ENCODE measurements around the gene MPDU1.

MPDU1 gene

GRCh38 chr17:7582396-7583252, 1.0 kb upstream of the MPDU1 start:
- peak overlapping the region; percentile 75 for H3K4me3 ChIP-seq (ENCODE audit: low read depth, low read length)
- TF ChIP-seq, protein P1, sequence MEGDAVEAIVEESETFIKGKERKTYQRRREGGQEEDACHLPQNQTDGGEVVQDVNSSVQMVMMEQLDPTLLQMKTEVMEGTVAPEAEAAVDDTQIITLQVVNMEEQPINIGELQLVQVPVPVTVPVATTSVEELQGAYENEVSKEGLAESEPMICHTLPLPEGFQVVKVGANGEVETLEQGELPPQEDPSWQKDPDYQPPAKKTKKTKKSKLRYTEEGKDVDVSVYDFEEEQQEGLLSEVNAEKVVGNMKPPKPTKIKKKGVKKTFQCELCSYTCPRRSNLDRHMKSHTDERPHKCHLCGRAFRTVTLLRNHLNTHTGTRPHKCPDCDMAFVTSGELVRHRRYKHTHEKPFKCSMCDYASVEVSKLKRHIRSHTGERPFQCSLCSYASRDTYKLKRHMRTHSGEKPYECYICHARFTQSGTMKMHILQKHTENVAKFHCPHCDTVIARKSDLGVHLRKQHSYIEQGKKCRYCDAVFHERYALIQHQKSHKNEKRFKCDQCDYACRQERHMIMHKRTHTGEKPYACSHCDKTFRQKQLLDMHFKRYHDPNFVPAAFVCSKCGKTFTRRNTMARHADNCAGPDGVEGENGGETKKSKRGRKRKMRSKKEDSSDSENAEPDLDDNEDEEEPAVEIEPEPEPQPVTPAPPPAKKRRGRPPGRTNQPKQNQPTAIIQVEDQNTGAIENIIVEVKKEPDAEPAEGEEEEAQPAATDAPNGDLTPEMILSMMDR (IDR thresholded peaks at IDR 0.05; ENCODE audit: low read depth, low read length, missing control alignments), result no peak

DNA sequence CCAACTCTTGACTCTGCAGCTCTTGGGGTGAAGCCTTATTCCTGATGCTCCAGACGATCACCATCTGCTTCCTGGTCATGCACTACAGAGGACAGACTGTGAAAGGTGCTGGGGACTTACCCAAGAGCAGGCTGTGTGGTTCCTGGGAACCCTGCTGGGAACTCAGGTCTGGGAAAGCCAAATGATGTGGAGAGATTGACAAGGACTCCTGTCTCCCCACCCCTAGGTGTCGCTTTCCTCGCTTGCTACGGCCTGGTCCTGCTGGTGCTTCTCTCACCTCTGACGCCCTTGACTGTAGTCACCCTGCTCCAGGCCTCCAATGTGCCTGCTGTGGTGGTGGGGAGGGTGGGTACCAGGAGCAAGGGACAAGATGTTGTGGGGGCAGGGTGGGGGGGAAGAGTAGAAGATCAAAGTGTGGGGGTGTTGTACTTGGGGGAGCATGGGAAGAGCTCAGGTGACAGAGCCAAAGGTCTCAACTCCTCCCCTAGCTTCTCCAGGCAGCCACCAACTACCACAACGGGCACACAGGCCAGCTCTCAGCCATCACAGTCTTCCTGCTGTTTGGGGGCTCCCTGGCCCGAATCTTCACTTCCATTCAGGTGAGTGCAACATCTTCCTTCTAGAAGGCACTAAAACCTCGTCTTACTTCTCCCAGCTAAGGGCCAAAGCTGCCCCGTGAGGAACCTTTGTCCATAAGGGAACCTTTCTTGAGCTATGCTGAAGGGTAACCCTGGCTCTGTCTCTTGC, 3.2 kb downstream of the MPDU1 start:
- DNase-seq (ENCODE audit: low read depth), result no peak
- TF ChIP-seq, protein P1 (IDR thresholded peaks at IDR 0.05; ENCODE audit: low read depth, low read length, missing control alignments), result peak; percentile 35
- H3K4me3 ChIP-seq (ENCODE audit: low read depth, low read length), result no peak overlapping the region

More at GRCh38 chr17:7582396-7583252, 1.0 kb upstream of the MPDU1 start:
- DNase-seq (ENCODE audit: low read depth), result no peak

DNA sequence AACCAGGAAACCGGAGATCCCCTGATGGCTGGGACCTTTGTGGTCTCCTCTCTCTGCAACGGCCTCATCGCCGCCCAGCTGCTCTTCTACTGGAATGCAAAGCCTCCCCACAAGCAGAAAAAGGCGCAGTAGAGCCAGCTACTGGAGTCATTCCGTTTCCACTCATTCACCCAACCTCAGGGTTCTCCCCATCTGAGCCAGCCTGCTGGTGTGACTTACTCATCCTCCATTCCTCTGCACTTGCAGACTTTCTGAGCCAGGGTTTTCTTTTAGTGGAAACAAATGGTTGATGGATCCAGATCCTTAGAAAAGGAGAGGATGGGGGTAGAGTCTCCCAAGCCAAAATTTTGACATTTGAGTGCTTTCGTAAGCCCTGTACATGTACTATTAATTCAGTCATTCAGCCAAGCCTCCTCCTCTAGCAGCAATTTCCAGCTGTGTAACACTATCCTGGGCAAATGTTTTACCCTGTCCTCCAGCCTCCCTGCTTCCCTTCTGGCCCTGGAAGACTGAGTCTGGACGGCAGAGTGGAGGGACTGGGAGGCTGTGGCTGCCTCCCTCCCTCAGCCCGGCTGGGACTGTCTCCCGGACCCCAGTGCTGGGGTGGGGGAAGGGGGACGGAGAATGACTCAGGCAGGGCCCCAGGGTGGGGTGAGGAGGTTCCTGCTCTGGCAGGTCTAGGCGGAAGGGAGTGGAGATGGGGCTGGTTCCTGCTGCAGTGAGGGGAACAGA, 3.9 kb downstream of the MPDU1 start:
- TF ChIP-seq, protein P1 (IDR thresholded peaks at IDR 0.05; ENCODE audit: low read depth, low read length, missing control alignments), result no peak
- H3K4me3 ChIP-seq (ENCODE audit: low read depth, low read length), result no peak overlapping the region
- DNase-seq (ENCODE audit: low read depth), result no peak

- no peak for DNase-seq (ENCODE audit: low read depth)
- TF ChIP-seq, protein P1 (IDR thresholded peaks at IDR 0.05; ENCODE audit: low read depth, low read length, missing control alignments), result no peak
- H3K4me3 ChIP-seq (ENCODE audit: low read depth, low read length), result no peak overlapping the region
These were observed 5.0 kb downstream of the MPDU1 start for GRCh38 chr17:7588553-7589203.

DNA sequence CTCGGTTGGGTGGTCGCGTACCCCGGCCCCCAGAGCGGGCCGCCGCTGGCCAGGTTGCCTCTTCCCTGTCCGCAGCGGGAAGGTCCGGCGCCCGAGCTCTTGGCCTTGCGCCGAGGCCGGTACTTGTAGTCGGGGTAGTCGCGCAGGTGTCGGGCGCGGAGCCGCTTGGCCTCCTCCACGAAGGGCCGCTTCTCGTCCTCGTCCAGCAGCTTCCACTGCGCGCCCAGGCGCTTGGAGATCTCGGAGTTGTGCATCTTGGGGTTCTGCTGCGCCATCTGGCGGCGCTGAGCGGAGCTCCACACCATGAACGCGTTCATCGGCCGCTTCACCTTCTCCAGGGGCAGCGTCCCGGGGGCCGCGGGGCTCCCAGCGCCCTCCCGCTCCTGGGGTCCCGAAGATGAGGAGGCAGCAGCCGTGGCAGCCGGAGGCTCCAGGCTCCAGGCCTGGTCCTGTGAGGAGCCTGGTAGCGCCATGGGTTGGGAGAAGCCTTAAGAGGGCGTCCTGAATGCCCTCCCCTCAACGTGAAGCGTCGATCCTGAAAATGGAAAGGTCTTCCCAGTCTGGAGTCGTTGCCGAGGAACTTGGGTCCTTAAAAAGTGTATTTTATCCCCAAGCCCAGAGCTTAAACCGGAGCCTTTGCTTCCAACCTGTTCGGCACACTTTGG, 5.7 kb downstream of the MPDU1 start:
- TF ChIP-seq, protein P1 (IDR thresholded peaks at IDR 0.05; ENCODE audit: low read depth, low read length, missing control alignments), result peak; percentile 70
- no peak overlapping the region for H3K4me3 ChIP-seq (ENCODE audit: low read depth, low read length)
- DNase-seq (ENCODE audit: low read depth), result no peak

Measured in GM12864 (cell line).